Frontal cortex (tissue), 4 donors: ENCODE measurements around the gene KAZN. TPM values are rescaled to one million over a fixed set of nuclear protein-coding genes. Genes with fewer than 3 reads are reported as not detected.

ENCODE experiments used
- DNase-seq, 2 donors: peaks; one replicate each; pipeline ENCODE4 v3.0.0; 2012; ENCODE audit warnings: low spot score in 2 of 2
- FAIRE-seq: peaks from 2 replicates; lab custom pipeline; 2012; peaks lifted over from hg19 to GRCh38; lab: Jason Lieb, UNC
- total RNA-seq: library from RNA; depleted of rRNA; stranded (reverse); fragments of >200 nt; gene quantifications from one replicate; pipeline ENCODE4 v1.2.3, GENCODE V29; 2014
- donor health status: control.
- donor health status: control.
- donor health status: control.

Gene KAZN
- total RNA-seq, 1 donor from 2014 or later, result 17.1 TPM

- DNase-seq, result no peak
- no peak for FAIRE-seq
Observed at GRCh38 chr1:14583788-14584187, 14.7 kb upstream of the KAZN start.

GRCh38 chr1:14585728-14586127, 12.8 kb upstream of the KAZN start:
- DNase-seq, result no peak
- FAIRE-seq, result no peak

- FAIRE-seq (no peak), DNase-seq (no peak)
Observed at GRCh38 chr1:14590411-14591180, 7.9 kb upstream of the KAZN start.

GRCh38 chr1:14591600-14591999, 6.9 kb upstream of the KAZN start:
- no peak for DNase-seq

GRCh38 chr1:14592004-14592631, 6.4 kb upstream of the KAZN start:
- no peak for DNase-seq
- FAIRE-seq, result no peak

More at GRCh38 chr1:14591600-14591999, 6.9 kb upstream of the KAZN start:
- FAIRE-seq, result no peak

GRCh38 chr1:14593302-14593701, 5.2 kb upstream of the KAZN start:
- DNase-seq (no peak), FAIRE-seq (no peak)

- DNase-seq (no peak), FAIRE-seq (no peak)
Observed at GRCh38 chr1:14594045-14594444, 4.4 kb upstream of the KAZN start.

- DNase-seq (no peak), FAIRE-seq (no peak)
Observed at GRCh38 chr1:14596591-14596990, 1.9 kb upstream of the KAZN start.

- DNase-seq (no peak), FAIRE-seq (no peak)
Observed at GRCh38 chr1:14597343-14598006, 1.0 kb upstream of the KAZN start.

GRCh38 chr1:14598007-14598497, 433 bp upstream of the KAZN start:
- peak in 1 of 2 donors; percentile 32 for DNase-seq
- FAIRE-seq, result no peak

GRCh38 chr1:14599183-14599791, 802 bp downstream of the KAZN start:
- DNase-seq (no peak), FAIRE-seq (no peak)

GRCh38 chr1:14599800-14600199, 1.3 kb downstream of the KAZN start:
- FAIRE-seq (no peak), DNase-seq (no peak)

- no peak for DNase-seq
- FAIRE-seq, result no peak
Observed at GRCh38 chr1:14600405-14601112, 2.1 kb downstream of the KAZN start.

GRCh38 chr1:14602136-14602535, 3.7 kb downstream of the KAZN start:
- DNase-seq, result no peak
- FAIRE-seq, result no peak

- DNase-seq (no peak), FAIRE-seq (no peak)
Observed at GRCh38 chr1:14603645-14604044, 5.2 kb downstream of the KAZN start.

GRCh38 chr1:14604414-14604813, 5.9 kb downstream of the KAZN start:
- no peak for DNase-seq
- no peak for FAIRE-seq

- no peak for DNase-seq
- no peak for FAIRE-seq
Observed at GRCh38 chr1:14605945-14606344, 7.5 kb downstream of the KAZN start.

GRCh38 chr1:14606632-14607031, 8.1 kb downstream of the KAZN start:
- DNase-seq, result no peak

GRCh38 chr1:14607295-14607694, 8.8 kb downstream of the KAZN start:
- FAIRE-seq (no peak), DNase-seq (no peak)

More at GRCh38 chr1:14606632-14607031, 8.1 kb downstream of the KAZN start:
- no peak for FAIRE-seq

GRCh38 chr1:14608308-14608707, 9.8 kb downstream of the KAZN start:
- no peak for DNase-seq
- no peak for FAIRE-seq
